H1 (cell line): ENCODE data around the gene FMN2. TPM values are rescaled to one million over a fixed set of nuclear protein-coding genes. Genes with fewer than 3 reads are reported as not detected.

ENCODE experiments used
- ATF2 ChIP-seq: IDR thresholded peaks from 2 replicates; pipeline ENCODE4 v1.6.1; 2012; ENCODE audit warnings: low read length, inconsistent platforms
- BRCA1 ChIP-seq: IDR thresholded peaks from 2 replicates; pipeline ENCODE4 v1.6.1; 2012; ENCODE audit warnings: low read depth, low read length, improper control_type of control experiment
- CHD7 ChIP-seq: fragments of 300-600 bp; sonication (generic); IDR thresholded peaks from 2 replicates; pipeline ENCODE4 v1.7.1; 2012; ENCODE audit warnings: low read length, moderate library complexity, mild to moderate bottlenecking, inconsistent platforms; ENCODE audit not compliant: insufficient replicate concordance
- GTF2F1 ChIP-seq: IDR thresholded peaks from 2 replicates; pipeline ENCODE4 v1.6.1; 2012; ENCODE audit warnings: low read depth, low read length, improper control_type of control experiment, borderline replicate concordance
- KDM4A ChIP-seq: IDR thresholded peaks from one replicate; pipeline ENCODE4 v1.7.1; 2012; ENCODE audit warnings: low read depth, mild to moderate bottlenecking, moderate library complexity, low read length, inconsistent platforms; ENCODE audit not compliant: severe bottlenecking
- RNF2 ChIP-seq: fragments of 200-900, 300-1000 bp; sonication (generic); IDR thresholded peaks from 2 replicates; pipeline ENCODE4 v1.7.1; 2016; ENCODE audit warnings: borderline replicate concordance, low read depth, mild to moderate bottlenecking, antibody characterized with exemption, low read length; ENCODE audit not compliant: poor library complexity, severe bottlenecking; ENCODE audit errors: missing control alignments
- polyA plus RNA-seq, 7 experiments: library from polyadenylated mRNA; depleted of rRNA in 3 of 7; stranded (reverse) in 5 of 7; unstranded in 2 of 7; fragments of >200 nt in 5 of 7; fragments of 200-250 nt in 2 of 7; gene quantifications; 1 replicate in 5 of 7; 2 replicates in 1 of 7; 4 replicates in 1 of 7; pipeline versions ENCODE4 v1.2.1 to v1.2.3, GENCODE V29; 2011 to 2013; ENCODE audit warnings: missing spikeins in 2 of 7, mixed read lengths in 2 of 7
- total RNA-seq: library from RNA; stranded (reverse); fragmentation: NEBNext Ultra II Directional; extraction: Animal tissue kit (Norgen Biotek cat#: 25700); gene quantifications from 2 replicates; pipeline ENCODE4 v1.2.1, GENCODE V29; 2021

FMN2 gene
- total and polyA plus RNA-seq, 2 of the 8 experiments (the other 6 are each of a cell fraction or from before 2014, with no cell fraction given), result 0.83 to 2.0 TPM

DNA sequence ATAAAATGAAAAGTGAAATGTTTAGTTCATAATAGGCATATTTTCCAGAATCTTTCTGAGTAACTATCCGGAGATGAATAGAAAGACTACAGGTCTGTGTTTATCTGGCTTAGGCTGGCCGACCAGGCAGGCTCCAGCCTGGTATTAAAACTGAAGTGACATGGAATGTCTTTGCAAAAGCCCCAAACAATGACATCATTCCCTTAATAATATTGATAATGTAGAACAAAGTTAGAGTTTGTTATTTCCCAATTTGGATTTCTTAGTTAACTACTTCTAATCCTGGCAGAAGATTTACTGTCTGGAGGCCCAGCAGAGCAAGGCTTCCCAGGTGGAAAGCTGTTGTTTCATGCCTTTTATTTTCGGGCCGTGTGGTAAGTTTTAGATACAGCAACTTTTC is 312.6 kb downstream of the FMN2 start (continued):
- TF ChIP-seq CHD7 (no peak), BRCA1 (no peak), GTF2F1 (no peak), ATF2 (no peak), KDM4A (no peak), RNF2 (no peak)
